HepG2 (cell line): ENCODE data around the gene CARS2. TPM values are rescaled to one million over a fixed set of nuclear protein-coding genes. Genes with fewer than 3 reads are reported as not detected.
"Not testable (repeated sequence)": the region's sequence is repeated elsewhere in the genome, so short reads cannot be mapped to it uniquely, and the experiment has no call there.

ENCODE experiments used
- ATAC-seq: fragments of 200-7000 bp; cut with Tn5 transposase; 3 replicates; pipeline ENCODE4 v1.9.1; 2020; ENCODE audit warnings: mild to moderate bottlenecking, moderate library complexity
- BruUV-seq: library from RNA; stranded (reverse); fragments of 400-500 nt; replicated peaks from 2 replicates; lab custom pipeline; 2021; lab: Mats Ljungman, UMichigan
- CTCF ChIA-PET: fragments of 300-600 bp; formaldehyde crosslinking; extraction: SDS; loops from one replicate; lab custom pipeline; 2021; ENCODE audit warnings: low total read pairs, inconsistent platforms, low intra/inter-chr PET ratio; lab: Yijun Ruan, JAX
- POLR2A ChIA-PET: fragments of 350-600 bp; sonication (Branson Sonifier 250); formaldehyde crosslinking; loops from one replicate; lab custom pipeline; 2020; ENCODE audit warnings: antibody characterized with exemption, inconsistent platforms; lab: Yijun Ruan, JAX
- DNase-seq: peaks from one replicate; pipeline ENCODE4 v3.0.0-alpha.2; 2015; ENCODE audit warnings: low spot score
- FAIRE-seq: peaks from 3 replicates; lab custom pipeline; 2011; peaks lifted over from hg19 to GRCh38; lab: Jason Lieb, UNC
- H2AFZ ChIP-seq: one replicate; pipeline ENCODE4 v1.6.1; 2011; ENCODE audit warnings: low read length, inconsistent platforms
- H3K27ac ChIP-seq: fragments of 300-600 bp; 3 replicates; pipeline ENCODE4 v1.8.0; 2011; ENCODE audit warnings: mixed run types, mild to moderate bottlenecking, mixed read lengths, low read length, inconsistent platforms; ENCODE audit not compliant: insufficient read depth; ENCODE audit errors: extremely low read length
- H3K27me3 ChIP-seq, 2 experiments: fragments of 200-600 bp in 1 of 2; 2 replicates in 1 of 2; 3 replicates in 1 of 2; pipeline versions ENCODE4 v1.6.0 to v1.8.0; 2011; ENCODE audit warnings: low read length in 2 of 2, mild to moderate bottlenecking in 2 of 2, moderate library complexity in 2 of 2, inconsistent platforms in 1 of 2; ENCODE audit not compliant: insufficient read depth in 2 of 2, control insufficient read depth in 1 of 2
- H3K36me3 ChIP-seq, 2 experiments: fragments of 200-600 bp in 1 of 2; replicated peaks in 1 of 2; 2 replicates in 1 of 2; 3 replicates in 1 of 2; pipeline versions ENCODE4 v1.5.1 to v1.8.0; 2011; ENCODE audit warnings: low read length in 2 of 2, inconsistent platforms in 1 of 2; ENCODE audit not compliant: insufficient read depth in 2 of 2, control insufficient read depth in 1 of 2
- H3K4me1 ChIP-seq: 2 replicates; pipeline ENCODE4 v1.5.1; 2012; ENCODE audit warnings: low read length, inconsistent platforms; ENCODE audit not compliant: insufficient read depth
- H3K4me2 ChIP-seq: 2 replicates; pipeline ENCODE4 v1.6.0; 2011; ENCODE audit warnings: low read depth, low read length, inconsistent platforms
- H3K4me3 ChIP-seq, 3 experiments: fragments of 200-600 bp in 1 of 3; sonication (generic), shearing (Covaris generic) in 1 of 3; replicated peaks in 1 of 3; 2 replicates each; pipeline ENCODE4 v1.5.1; 2011 to 2016; ENCODE audit warnings: low read length in 3 of 3, inconsistent platforms in 2 of 3, low read depth in 2 of 3, mild to moderate bottlenecking in 2 of 3, control low read depth in 1 of 3, mixed read lengths in 1 of 3; ENCODE audit not compliant: insufficient read depth in 1 of 3
- H3K79me2 ChIP-seq: one replicate; pipeline ENCODE4 v1.6.1; 2011; ENCODE audit warnings: low read length, inconsistent platforms; ENCODE audit not compliant: insufficient read depth
- H3K9ac ChIP-seq: 2 replicates; pipeline ENCODE4 v1.6.0; 2011; ENCODE audit warnings: mild to moderate bottlenecking, low read depth, low read length, inconsistent platforms; ENCODE audit not compliant: insufficient read depth
- H3K9me3 ChIP-seq: 2 replicates; pipeline ENCODE4 v1.5.1; 2012; ENCODE audit warnings: mild to moderate bottlenecking, low read length
- H4K20me1 ChIP-seq: 2 replicates; pipeline ENCODE4 v1.6.0; 2011; ENCODE audit warnings: inconsistent platforms, mild to moderate bottlenecking, low read length, moderate library complexity; ENCODE audit not compliant: insufficient read depth
- ATM ChIP-seq: fragments of 450-650 bp; IDR thresholded peaks from 2 replicates; pipeline ENCODE4 v1.7.1; 2017; ENCODE audit warnings: mild to moderate bottlenecking, borderline replicate concordance
- MXD1 ChIP-seq: sonication (generic); formaldehyde crosslinking; IDR thresholded peaks from 2 replicates; pipeline ENCODE4 v1.4.0; 2020; ENCODE audit warnings: mild to moderate bottlenecking, missing genetic modification reagents
- U2AF1 ChIP-seq: fragments of 200-400 bp; formaldehyde crosslinking; optimal IDR thresholded peaks from 2 replicates; pipeline ENCODE3; 2017; ENCODE audit warnings: mild to moderate bottlenecking, low read depth, low read length
- ZNF160 ChIP-seq: sonication (generic); formaldehyde crosslinking; IDR thresholded peaks from 2 replicates; pipeline ENCODE4 v1.8.0; 2022; ENCODE audit warnings: mild to moderate bottlenecking, inconsistent platforms, missing genetic modification reagents
- ZNF280D ChIP-seq: sonication (generic); formaldehyde crosslinking; IDR thresholded peaks from 2 replicates; pipeline ENCODE4 v1.5.1; 2020; ENCODE audit warnings: mild to moderate bottlenecking, missing genetic modification reagents
- WGBS: methylation state at CpG from one replicate; pipeline ENCODE4 v1.1.6; 2017; ENCODE audit warnings: low lambda C conversion rate; 5-methylcytosine and 5-hydroxymethylcytosine counted together
- in situ Hi-C: cut with HindIII; loops from 2 replicates; pipeline ENCODE4 v1.10.0; 2017; ENCODE audit warnings: low pct_unique_long_range_greater_than_20kb; ENCODE audit not compliant: extremely low pct_ligation_motif_present
- intact Hi-C: fragments of 100-400 bp; cut with micrococcal nuclease; formaldehyde crosslinking; loops from one replicate; pipeline ENCODE4 v1.10.0; 2022; ENCODE audit not compliant: unreplicated experiment
- polyA plus RNA-seq, 8 experiments: library from polyadenylated mRNA; depleted of rRNA in 3 of 8; stranded (reverse) in 7 of 8; unstranded in 1 of 8; fragments of >200 nt; fragmentation: Illumina TruSeq in 4 of 8; extraction: Trizol in 4 of 8; gene quantifications; 2 replicates each; pipeline versions ENCODE4 v1.2.1 to v1.2.3, GENCODE V29; 2011 to 2016; ENCODE audit warnings: low read depth in 4 of 8, missing spikeins in 1 of 8, mixed read lengths in 1 of 8; ENCODE audit not compliant: insufficient read depth in 1 of 8
- total RNA-seq, 5 experiments: library from RNA; depleted of rRNA; stranded (reverse); fragments of >200 nt; fragmentation: Illumina TruSeq; extraction: Trizol; gene quantifications; 2 replicates each; pipeline ENCODE4 v1.2.3, GENCODE V29; 2016; ENCODE audit warnings: low read depth in 1 of 5

CARS2 gene
- total and polyA plus RNA-seq, 2 of the 13 experiments (the other 11 are each of a cell fraction or from before 2014, with no cell fraction given) = 41.1 to 59.3 TPM

- no peak for TF ChIP-seq ZNF280D (CRISPR knock-in tag)
- TF ChIP-seq MXD1 (CRISPR knock-in tag) = no peak
- TF ChIP-seq ZNF160 = no peak
- TF ChIP-seq ATM = no peak
- TF ChIP-seq U2AF1 = no peak
Measured at GRCh38 chr13:110661256-110661655, 44.7 kb downstream of the CARS2 start (continued).

DNA sequence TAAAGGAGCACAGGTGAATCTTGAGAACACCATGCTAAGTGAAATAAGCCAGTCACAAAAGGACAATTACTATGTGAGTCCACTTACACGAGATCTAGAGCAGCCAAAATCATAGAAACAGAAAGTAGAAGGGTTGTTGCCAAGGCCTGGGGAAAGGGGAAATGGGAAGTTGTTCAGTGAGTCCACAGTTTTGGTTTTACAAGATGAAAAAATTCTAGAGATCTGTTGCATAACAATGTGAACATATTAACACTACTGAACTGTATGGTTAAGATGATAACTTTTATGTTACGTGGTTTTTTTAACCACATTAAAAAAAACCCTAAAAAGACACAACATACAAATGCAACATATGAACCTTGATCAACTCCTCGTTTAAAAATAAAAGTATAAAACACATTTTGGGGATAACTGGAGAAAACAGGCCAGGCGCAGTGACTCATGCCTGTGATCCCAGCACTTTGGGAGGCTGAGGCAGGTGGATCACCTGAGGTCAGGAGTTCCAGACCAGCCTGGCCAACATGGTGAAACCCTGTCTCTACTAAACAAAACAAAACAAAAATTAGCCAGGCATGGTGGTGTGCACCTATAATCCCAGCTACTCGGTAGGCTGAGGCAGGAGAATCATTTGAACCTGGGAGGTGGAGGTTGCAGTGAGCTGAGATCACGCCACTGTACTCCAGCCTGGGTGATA is 47.6 kb downstream of the CARS2 start:
- intact Hi-C loops, H3K27me3 ChIP-seq, CTCF ChIA-PET, ATAC-seq, POLR2A ChIA-PET, H3K4me2 ChIP-seq, H3K27ac ChIP-seq, H3K9ac ChIP-seq, H3K4me3 ChIP-seq, DNase-seq, H3K79me2 ChIP-seq, H4K20me1 ChIP-seq, in situ Hi-C loops, H2AFZ ChIP-seq, H3K9me3 ChIP-seq, BruUV-seq, H3K4me1 ChIP-seq, FAIRE-seq: not testable (repeated sequence)
- 84% methylated on average over 6 of the region's 6 CpGs for WGBS
- peaks cover 6 to 46% of the 10 kb centered on the region in 2 experiments; a peak in 4 of 5 replicates for H3K36me3 ChIP-seq
